PFSK-1 (cell line): Measurements from ENCODE around the gene CYBRD1.

Source experiments
- POLR2AphosphoS5 ChIP-seq: IDR thresholded peaks from 2 replicates; pipeline ENCODE4 v1.6.1; 2012; ENCODE audit warnings: low read depth, mild to moderate bottlenecking, control low read depth, low read length, moderate library complexity
- SIN3A ChIP-seq: IDR thresholded peaks from 2 replicates; pipeline ENCODE4 v1.6.1; 2012; ENCODE audit warnings: mild to moderate bottlenecking, low read length, moderate library complexity, borderline replicate concordance; ENCODE audit not compliant: insufficient read depth
- TAF1 ChIP-seq: IDR thresholded peaks from 2 replicates; pipeline ENCODE4 v1.6.1; 2012; ENCODE audit warnings: low read length, control low read depth, borderline replicate concordance; ENCODE audit not compliant: insufficient read depth
- TF ChIP-seq, protein P1 (sequence below), 2 experiments: IDR thresholded peaks; 2 replicates each; pipeline versions ENCODE4 v1.6.1 to v1.8.0; 2011 to 2012; ENCODE audit warnings: low read depth in 2 of 2, low read length in 2 of 2, control low read depth in 1 of 2, inconsistent platforms in 1 of 2, mild to moderate bottlenecking in 1 of 2, moderate library complexity in 1 of 2; ENCODE audit not compliant: insufficient read depth in 1 of 2

DNA sequence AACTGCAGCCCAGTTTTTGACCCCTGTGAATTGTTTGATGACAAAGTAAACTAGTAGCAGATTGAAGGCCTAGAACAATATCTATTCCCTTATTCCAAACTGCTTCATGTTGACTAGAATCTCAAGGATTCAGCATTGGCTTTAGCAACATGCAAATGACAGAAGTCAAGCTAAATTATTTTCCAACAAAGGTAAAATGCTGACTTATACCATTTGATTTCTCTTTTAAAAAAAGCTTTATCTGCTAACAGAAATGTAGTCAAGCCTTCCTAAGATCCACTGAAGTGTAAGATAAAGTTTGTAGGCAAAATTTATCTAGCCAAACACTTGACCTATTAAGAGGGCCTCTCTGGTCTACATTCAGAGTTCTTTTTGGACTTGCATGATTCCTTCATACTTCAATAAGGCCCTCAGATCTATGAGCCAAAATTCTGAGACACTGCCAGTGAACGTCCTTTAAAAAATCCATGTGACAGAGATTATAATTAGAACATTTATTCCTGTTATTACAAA lies 9.5 kb upstream of the CYBRD1 start:
- TF ChIP-seq, protein P1, sequence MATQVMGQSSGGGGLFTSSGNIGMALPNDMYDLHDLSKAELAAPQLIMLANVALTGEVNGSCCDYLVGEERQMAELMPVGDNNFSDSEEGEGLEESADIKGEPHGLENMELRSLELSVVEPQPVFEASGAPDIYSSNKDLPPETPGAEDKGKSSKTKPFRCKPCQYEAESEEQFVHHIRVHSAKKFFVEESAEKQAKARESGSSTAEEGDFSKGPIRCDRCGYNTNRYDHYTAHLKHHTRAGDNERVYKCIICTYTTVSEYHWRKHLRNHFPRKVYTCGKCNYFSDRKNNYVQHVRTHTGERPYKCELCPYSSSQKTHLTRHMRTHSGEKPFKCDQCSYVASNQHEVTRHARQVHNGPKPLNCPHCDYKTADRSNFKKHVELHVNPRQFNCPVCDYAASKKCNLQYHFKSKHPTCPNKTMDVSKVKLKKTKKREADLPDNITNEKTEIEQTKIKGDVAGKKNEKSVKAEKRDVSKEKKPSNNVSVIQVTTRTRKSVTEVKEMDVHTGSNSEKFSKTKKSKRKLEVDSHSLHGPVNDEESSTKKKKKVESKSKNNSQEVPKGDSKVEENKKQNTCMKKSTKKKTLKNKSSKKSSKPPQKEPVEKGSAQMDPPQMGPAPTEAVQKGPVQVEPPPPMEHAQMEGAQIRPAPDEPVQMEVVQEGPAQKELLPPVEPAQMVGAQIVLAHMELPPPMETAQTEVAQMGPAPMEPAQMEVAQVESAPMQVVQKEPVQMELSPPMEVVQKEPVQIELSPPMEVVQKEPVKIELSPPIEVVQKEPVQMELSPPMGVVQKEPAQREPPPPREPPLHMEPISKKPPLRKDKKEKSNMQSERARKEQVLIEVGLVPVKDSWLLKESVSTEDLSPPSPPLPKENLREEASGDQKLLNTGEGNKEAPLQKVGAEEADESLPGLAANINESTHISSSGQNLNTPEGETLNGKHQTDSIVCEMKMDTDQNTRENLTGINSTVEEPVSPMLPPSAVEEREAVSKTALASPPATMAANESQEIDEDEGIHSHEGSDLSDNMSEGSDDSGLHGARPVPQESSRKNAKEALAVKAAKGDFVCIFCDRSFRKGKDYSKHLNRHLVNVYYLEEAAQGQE (IDR thresholded peaks at IDR 0.05; ENCODE audit: insufficient read depth in 1 of 2, low read depth in 2 of 2, low read length in 2 of 2): no peak
- TF ChIP-seq SIN3A: no peak
- no peak for TF ChIP-seq TAF1
- no peak for TF ChIP-seq POLR2AphosphoS5
